Epithelial cell of esophagus (primary cell): Measurements from ENCODE around the gene PEAK3.

Source experiments
- DNase-seq: peaks from one replicate; pipeline ENCODE4 v3.0.0; 2010; ENCODE audit warnings: low read depth
- H3K4me3 ChIP-seq: 2 replicates; pipeline ENCODE4 v1.5.1; 2011; ENCODE audit warnings: mild to moderate bottlenecking, low read length, control low read depth
- TF ChIP-seq, protein P1 (sequence below): IDR thresholded peaks from 2 replicates; pipeline ENCODE4 v1.5.1; 2011; ENCODE audit warnings: low read depth, mild to moderate bottlenecking, low read length, control low read depth, inconsistent platforms; ENCODE audit not compliant: insufficient read depth; ENCODE audit errors: missing control alignments

The PEAK3 gene

DNA sequence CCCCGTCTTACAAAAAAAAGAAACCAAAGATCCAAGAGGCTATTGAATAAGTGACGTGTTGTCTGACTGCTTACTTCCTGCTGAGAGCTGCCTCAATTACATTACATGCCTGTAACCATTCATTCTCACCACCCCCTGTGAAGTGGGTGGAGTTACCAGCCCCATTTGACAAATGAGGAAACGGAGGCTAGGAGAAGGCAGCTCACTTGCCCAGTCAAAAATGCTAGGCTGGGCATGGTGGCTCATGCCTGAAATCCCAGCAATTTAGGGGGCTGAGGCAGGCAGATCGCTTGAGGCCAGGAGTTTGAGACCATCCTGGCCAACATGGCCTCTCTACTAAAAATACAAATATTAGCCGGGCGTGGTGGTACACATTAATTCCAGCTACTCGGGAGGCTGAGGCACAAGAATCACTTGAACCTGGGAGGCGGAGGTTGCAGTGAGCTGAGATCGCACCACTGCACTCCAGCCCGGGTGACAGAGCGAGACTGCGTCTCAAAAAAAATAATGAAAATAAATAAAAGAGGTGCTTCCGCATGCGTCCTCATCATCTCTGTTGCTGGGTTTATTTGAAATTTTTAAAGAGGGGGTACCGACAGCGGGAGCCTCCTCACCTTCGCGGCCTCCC, 45.9 kb upstream of the PEAK3 start:
- TF ChIP-seq, protein P1, sequence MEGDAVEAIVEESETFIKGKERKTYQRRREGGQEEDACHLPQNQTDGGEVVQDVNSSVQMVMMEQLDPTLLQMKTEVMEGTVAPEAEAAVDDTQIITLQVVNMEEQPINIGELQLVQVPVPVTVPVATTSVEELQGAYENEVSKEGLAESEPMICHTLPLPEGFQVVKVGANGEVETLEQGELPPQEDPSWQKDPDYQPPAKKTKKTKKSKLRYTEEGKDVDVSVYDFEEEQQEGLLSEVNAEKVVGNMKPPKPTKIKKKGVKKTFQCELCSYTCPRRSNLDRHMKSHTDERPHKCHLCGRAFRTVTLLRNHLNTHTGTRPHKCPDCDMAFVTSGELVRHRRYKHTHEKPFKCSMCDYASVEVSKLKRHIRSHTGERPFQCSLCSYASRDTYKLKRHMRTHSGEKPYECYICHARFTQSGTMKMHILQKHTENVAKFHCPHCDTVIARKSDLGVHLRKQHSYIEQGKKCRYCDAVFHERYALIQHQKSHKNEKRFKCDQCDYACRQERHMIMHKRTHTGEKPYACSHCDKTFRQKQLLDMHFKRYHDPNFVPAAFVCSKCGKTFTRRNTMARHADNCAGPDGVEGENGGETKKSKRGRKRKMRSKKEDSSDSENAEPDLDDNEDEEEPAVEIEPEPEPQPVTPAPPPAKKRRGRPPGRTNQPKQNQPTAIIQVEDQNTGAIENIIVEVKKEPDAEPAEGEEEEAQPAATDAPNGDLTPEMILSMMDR, result no peak
- peak overlapping the region; percentile 95 for H3K4me3 ChIP-seq
- peak; percentile 94 for DNase-seq

DNA sequence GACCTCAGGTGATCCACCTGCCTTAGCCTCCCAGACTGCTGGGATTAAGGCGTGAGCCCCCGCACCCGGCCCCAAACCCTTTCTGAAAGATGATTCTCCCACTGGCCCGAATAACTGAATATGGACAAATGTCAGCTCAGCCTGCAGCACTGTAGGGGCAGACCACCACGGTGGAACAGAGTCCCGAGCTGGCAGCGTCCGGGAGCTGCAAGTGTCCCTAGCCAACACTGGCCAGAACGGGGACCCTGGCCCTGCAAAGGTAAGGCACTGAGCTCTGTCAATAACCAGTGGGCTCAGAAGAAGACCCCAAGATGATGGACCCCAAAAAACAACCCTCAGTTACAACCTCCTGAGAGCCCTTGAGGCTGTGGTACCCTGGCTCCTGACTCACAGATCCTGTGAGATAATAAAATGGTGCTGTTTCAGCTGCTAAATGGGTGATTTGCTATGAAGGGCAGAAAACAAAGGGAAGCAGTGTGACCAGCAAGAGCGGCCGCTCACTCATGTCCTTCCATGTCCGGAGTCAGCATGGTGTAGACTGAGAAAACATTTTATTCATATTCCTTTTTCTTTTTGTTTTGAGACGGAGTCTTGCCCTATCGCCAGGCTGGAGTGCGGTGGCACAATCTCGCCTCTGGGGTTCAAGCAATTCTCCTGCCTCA, 44.9 kb upstream of the PEAK3 start:
- no peak for DNase-seq
- no peak overlapping the region for H3K4me3 ChIP-seq
- TF ChIP-seq, protein P1, result no peak

DNA sequence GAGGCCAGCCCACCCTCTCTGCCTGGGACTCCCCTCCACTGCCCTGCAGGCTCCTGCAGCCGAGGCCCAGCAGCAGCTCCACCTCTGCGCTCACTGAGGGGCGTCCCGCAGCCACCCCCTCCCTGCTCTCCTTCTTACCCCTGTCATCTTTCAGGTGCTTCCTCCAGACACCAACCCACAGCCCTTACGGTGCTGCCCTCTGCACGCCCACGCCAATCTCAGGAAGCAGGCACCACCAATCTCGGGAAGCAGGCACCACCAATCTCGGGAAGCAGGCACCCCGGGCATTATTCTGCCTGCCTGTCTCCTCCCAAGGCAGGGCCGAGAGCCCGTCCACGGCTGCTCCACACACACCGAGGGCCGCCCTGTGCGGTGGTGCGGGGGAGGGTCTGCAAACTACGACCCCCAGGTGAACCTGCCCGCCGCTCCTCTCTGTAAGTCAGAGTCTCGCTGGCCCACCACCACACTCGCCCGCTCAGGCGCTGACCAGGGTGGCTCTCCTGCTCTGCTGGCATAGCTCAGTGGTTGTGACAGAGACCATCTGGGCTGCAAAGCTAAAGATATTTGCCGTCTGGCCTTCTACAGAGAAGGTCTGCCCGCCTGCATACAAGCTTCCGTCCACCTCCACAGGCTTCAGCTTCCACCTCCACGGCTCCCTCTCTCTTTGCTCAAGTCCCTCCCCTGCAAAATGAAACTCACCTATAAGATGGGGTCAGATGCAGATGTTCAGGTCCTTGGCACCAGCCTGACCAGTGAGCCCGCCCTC, 43.5 kb upstream of the PEAK3 start:
- TF ChIP-seq, protein P1, result no peak
- H3K4me3 ChIP-seq, result no peak overlapping the region
- no peak for DNase-seq

DNA sequence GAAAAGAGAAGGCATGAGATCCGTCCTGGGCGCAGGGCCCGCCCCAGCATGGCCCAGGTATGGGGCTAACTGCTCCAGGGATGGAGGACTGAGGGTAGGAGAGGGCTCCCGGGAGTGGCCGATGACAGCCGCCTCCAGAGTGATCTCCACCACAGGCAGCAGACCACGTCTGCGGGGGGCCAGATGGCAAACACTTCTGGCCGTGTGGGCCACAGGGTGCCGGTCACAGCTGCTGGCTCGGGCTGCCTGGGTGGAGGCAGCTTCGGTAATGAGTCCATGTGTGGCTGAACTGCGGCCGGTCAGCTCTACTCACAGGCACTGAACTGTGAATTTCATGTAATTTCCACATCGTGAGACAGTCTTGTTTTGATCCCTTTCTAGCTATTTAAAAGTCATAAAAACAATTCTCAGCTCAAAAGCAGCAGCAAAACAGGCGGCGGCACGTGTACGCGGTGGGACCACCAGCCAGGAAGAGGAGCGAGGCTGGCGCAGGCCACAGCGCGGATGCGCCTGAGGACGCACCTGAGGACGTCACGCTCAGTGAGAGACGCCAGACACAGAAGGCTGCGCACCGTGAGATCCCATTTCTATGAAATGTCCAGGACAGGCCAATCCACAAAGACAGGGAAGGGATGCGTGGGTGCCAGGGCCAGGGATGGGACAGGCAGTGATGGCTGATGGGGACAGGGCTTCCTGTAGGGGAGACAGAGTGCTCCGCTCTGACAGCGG, 42.4 kb upstream of the PEAK3 start:
- DNase-seq, result no peak
- TF ChIP-seq, protein P1, result no peak
- H3K4me3 ChIP-seq, result no peak overlapping the region

DNA sequence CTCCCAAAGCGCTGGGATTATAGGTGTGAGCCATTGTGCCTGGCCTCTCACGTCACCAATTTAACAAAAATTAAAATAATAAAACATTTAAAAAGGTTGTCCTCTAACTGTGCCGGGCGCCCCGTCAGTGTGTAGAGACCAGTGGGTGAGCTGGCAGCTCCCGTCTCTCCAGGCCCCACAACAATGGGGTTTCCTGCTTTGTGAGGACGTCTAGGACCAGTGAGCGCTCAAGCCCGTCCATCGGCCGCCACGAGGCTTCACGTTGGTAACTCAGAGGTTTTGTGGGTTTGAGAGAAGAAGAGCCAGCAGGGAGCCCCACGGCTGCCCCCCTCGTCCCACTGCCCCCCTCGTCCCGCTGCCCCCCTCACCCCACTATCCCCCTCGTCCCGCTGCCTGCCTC, 41.7 kb upstream of the PEAK3 start:
- TF ChIP-seq, protein P1, result no peak
- no peak overlapping the region for H3K4me3 ChIP-seq
- DNase-seq, result no peak

DNA sequence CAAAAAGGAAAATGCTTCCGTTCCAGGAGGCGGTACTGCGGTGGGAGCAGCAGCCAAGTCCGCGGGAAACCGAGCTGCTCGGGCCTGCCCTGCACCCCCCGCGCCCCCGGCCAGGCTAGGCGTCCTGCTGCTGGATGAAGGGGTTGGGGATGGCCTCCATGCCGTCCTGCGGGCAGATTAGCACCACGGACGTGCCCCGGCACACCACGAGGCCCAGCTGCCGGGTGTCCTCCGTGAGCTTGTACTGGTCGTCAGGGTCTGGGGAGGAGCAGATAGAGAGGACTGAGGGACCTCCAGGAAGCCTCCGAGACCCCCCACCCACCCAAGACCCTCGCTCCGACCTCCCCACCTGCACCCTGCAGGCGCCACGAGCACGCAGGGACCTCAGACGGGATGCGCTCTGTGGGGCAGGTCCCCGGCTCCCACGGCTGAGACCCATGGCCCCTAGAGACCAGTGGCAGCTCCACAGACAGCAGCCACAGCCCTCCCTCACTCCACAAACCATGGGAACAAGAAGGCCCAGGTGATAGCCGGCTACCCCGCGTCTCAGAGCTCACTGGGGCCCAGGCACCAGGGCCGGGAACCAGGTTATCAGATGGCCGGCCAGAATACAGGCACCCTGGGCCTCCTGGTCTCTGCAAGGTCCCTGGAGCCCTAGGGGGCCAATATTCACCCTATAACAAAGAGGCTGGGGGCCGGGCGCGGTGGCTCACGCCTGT, 39.7 kb upstream of the PEAK3 start:
- TF ChIP-seq, protein P1, result no peak
- DNase-seq, result no peak
- no peak overlapping the region for H3K4me3 ChIP-seq
